NCI-H1105 (cell line): ENCODE results near the gene RRH.

Experiments used
- DNase-seq: peaks from one replicate; lab custom pipeline; 2025; lab: John Stamatoyannopoulos, UW

RRH gene

GRCh38 chr4:109887071-109887470 is 59.3 kb downstream of the RRH start:
- no peak for DNase-seq

- no peak for DNase-seq
These were observed 62.3 kb downstream of the RRH start for GRCh38 chr4:109890076-109890475.
